Stimulated activated CD4-positive, alpha-beta T cell treated with anti-CD3 and anti-CD28 coated beads, Interleukin-1b, Interleukin-23, amount 100 ng/mL, for 4 hours (primary cell): Measurements from ENCODE around the gene IFRD2.
"Not testable (repeated sequence)": the region's sequence is repeated elsewhere in the genome, so short reads cannot be mapped to it uniquely, and the experiment has no call there.

ENCODE experiments used
- DNase-seq, 2 donors: peaks; one replicate each; pipeline ENCODE4 v3.0.0-alpha.2; 2020; ENCODE audit warnings: low read depth in 2 of 2

IFRD2 gene

DNA sequence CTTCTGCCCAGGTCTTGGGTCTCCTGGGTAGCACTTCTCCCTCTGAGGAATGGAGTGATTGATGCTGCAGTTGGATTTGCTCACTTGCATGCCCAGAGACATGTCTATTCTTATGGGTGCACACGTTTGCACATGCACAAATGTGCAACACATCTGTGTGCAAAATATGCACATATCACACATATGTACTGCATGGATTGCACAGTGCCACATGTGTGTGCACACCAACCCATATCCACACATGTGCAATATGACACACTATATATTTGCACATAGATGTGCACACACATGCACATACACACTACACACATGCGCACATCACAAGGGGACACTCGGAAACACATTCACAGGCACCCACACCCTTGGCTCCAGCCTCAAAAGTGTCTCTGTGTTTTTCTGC, 24.0 kb downstream of the IFRD2 start:
- no peak for DNase-seq

- no peak for DNase-seq
Observed at GRCh38 chr3:50267280-50267913, 24.8 kb downstream of the IFRD2 start.

- no peak for DNase-seq
Observed at GRCh38 chr3:50266836-50267235, 25.4 kb downstream of the IFRD2 start.

DNA sequence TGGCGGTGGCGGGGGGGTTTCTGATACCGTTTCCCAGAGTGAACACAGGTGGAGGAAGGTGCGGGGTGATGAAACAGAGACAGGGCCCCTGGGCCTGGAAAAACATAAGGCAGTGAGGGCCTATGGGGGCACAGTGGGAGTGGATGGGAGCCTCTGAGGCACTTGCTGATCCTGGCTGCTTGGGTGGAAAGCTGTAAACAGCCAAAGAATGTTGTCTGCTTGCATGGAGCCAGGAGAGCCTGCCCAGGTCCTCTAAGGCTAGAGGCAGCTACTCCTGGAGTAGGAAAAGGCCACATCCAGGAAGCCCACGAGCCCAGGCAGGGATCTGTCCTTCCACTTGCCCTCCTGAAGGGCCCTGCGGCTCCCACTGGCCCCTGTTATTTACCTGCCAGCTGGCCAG, 26.2 kb downstream of the IFRD2 start:
- no peak for DNase-seq

- DNase-seq, result no peak
Observed at GRCh38 chr3:50265571-50265970, 26.7 kb downstream of the IFRD2 start.

- no peak for DNase-seq
Observed at GRCh38 chr3:50264964-50265485, 27.2 kb downstream of the IFRD2 start.

DNA sequence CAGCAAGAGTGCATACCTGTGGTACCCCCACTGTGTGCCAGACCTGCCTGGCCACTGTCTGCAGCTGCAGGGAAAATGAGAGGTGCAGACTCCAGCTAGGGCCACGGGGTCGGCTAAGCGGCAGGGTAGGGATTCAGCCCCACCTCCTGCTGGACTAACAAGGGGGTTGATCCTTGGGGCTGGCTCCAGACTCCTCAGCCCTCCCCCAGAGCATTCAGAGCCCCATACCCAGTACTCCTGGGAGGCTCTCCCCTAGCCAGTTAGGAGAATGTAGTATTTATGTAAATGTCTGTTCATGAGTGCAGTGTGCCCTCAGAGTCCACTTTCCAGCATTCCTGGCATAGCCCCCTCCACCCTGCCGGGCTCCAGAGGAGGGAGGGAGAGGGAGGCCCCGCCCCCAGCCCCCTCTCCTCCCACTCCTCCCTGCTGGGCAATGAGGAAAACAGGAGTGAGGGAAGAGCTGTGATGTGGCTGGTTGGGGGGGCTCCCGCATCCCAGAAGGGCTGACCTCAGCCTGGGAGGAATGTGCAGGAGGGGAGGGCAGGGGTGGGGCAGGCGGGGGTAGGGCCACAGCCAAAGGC, 27.8 kb downstream of the IFRD2 start:
- DNase-seq, result no peak

GRCh38 chr3:50263478-50264382, 28.5 kb downstream of the IFRD2 start:
- no peak for DNase-seq

- no peak for DNase-seq
Observed at GRCh38 chr3:50262778-50263177, 29.5 kb downstream of the IFRD2 start.

- DNase-seq, result not testable (repeated sequence)
Observed at GRCh38 chr3:50262200-50262599, 30.0 kb downstream of the IFRD2 start.

DNA sequence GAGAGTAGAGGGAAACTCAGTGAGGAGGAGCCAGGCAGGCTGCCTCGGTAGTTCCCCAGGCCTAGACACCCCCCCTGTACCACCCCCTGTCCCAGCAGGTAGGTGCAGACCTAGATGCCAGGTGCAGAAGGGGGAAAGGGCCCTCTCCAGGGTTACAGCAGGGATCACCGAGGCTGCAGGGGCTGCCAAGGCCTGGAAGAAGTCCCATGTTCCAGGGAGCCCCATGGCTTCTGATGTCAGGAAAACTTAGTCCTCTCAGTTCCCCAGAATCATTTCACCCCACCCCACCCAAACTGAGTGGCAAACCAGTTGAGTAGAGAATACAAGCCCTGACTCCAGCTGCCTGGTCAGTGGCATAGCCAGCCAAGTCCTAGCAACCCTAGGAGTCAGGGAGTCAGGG, 30.7 kb downstream of the IFRD2 start:
- no peak for DNase-seq

GRCh38 chr3:50260942-50261441, 31.2 kb downstream of the IFRD2 start:
- DNase-seq, result no peak

GRCh38 chr3:50260027-50260941, 31.9 kb downstream of the IFRD2 start:
- DNase-seq, result peak; percentile 64 to 85

GRCh38 chr3:50259432-50260026, 32.7 kb downstream of the IFRD2 start:
- DNase-seq, result no peak

DNA sequence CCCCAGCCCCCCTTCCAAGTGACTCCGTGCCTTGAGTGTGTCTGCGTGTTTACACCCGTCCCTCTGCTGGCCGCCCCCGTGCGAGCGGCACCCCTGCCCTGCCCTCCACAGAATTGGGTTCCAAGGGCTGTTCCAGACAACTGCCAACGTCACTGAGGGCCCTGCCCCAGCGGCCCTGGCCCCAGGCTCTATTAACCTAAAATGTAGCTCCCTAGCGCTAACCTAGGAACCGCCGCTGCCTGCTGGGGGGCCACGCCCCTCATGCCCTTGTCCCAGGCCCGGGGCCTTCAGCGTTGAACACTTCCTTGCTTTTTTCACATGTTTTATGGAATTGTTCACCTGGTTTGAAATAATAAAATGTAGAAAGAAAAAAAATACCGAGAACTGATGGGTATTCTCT, 33.2 kb downstream of the IFRD2 start:
- no peak for DNase-seq

GRCh38 chr3:50258029-50258680, 34.1 kb downstream of the IFRD2 start:
- no peak for DNase-seq

DNA sequence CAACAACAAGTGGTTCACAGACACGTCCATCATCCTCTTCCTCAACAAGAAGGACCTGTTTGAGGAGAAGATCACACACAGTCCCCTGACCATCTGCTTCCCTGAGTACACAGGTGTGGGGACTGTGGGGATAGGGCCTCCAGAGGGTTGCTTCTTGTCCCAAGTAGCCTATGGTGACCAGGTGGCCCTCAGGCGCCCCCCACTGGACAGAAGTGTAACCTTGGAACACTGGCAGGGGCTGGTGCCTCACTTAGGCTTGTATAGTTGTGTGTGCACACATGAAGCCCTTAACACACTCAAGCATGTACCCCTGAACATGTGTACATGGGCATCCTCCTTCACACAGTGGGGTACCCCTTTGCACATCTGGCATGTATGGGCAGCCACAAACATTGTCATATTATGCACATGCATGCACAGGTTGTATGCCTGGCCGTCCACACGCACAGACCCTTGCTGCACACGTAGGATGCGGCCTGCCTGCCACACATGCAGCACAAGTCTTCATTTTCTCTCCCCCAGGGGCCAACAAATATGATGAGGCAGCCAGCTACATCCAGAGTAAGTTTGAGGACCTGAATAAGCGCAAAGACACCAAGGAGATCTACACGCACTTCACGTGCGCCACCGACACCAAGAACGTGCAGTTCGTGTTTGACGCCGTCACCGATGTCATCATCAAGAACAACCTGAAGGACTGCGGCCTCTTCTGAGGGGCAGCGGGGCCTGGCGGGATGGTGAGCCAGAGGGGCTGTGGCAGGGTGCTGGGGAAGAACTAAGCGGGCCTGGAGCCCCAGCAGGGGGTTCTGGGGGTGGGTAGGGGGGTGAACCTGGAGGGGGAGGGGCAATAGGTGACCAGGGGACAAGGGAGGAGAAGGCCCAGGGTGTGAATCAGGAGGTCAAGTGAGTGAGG, 35.0 kb downstream of the IFRD2 start:
- no peak for DNase-seq

DNA sequence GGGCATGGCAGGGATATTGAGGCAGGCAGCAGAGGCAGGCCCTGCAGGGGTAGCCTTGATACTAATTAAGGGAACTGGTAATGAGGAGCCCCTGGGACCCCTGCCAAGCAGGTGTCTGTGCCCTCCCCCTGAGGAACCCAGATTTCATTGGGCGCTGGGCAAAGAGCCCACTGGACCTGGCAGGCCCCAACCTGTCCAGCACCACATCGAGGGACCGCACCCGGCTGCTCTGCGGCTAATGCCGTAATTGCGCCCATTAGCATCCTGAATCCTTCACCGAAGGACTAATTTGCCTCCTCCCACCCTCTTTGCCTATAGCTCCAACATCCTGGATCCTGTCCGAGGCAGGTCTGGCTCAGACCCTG, 37.0 kb downstream of the IFRD2 start:
- DNase-seq, result no peak

DNA sequence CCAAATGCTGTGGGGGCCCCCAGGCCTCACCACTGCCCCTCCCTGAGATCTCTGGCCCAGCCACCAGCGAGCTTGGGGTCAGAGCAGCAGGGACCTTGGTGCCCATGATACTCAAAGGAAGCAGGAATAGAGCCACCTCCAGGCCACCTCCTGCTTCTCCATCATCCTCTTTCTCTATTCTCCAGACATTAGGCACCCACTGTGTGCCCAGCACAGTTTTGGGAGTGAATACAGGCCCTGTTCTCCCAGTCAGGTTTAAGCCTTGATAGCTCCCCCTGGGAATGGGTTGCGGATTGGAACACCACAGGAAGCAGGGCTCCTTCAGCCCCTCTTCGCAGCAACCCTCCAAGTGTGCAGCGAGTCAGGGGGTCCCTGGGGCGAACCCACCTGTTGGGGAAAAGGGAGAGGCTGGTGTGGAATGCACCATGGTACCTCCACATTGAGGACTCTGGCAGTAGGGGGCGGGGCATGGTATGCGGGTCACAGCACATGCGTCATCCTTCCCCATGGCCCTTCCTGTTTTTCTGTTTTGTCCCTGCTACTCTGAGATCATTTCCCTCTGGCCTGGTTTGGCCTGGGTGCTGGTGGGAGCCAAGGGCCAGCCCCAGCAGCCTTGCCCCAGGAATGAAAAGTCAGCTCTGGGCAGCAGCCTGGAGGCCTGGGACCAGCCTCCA, 37.5 kb downstream of the IFRD2 start:
- DNase-seq, result no peak
